SK-N-SH treated with all-trans-retinoic acid at 6 μM for 48 hours (cell line): ENCODE results near the gene QRICH1.

Source experiments
- ATAC-seq: fragments of 200-7000 bp; cut with Tn5 transposase; 3 replicates; pipeline ENCODE4 v1.9.1; 2020; ENCODE audit warnings: mild to moderate bottlenecking, moderate library complexity
- ARNTL ChIP-seq: fragments of 450-650 bp; formaldehyde crosslinking; IDR thresholded peaks from 2 replicates; pipeline ENCODE4 v1.5.0; 2020; ENCODE audit warnings: low read depth, mild to moderate bottlenecking, moderate library complexity, borderline replicate concordance
- BACH2 ChIP-seq: fragments of 250-450 bp; sonication (Bioruptor Pico); IDR thresholded peaks from 2 replicates; pipeline ENCODE4 v1.9.0; 2021; ENCODE audit warnings: mild to moderate bottlenecking, borderline replicate concordance
- CSDC2 ChIP-seq: fragments of 250-450 bp; sonication (Bioruptor Pico); IDR thresholded peaks from 2 replicates; pipeline ENCODE4 v1.5.0; 2020; ENCODE audit warnings: mild to moderate bottlenecking, moderate library complexity
- CSRNP3 ChIP-seq: fragments of 250-450 bp; sonication (Bioruptor Pico); IDR thresholded peaks from 2 replicates; pipeline ENCODE4 v1.5.1; 2021; ENCODE audit warnings: mild to moderate bottlenecking, moderate library complexity
- GLIS3 ChIP-seq: fragments of 250-450 bp; sonication (Bioruptor Pico); IDR thresholded peaks from 2 replicates; pipeline ENCODE4 v1.5.0; 2020; ENCODE audit warnings: mild to moderate bottlenecking, moderate library complexity
- ISL1 ChIP-seq: fragments of 250-450 bp; sonication (Bioruptor Pico); IDR thresholded peaks from 2 replicates; pipeline ENCODE4 v2.1.2; 2022; ENCODE audit warnings: mild to moderate bottlenecking, moderate library complexity
- OSR1 ChIP-seq: fragments of 250-450 bp; sonication (Bioruptor Pico); IDR thresholded peaks from 2 replicates; pipeline ENCODE4 v1.8.0; 2022; ENCODE audit warnings: moderate library complexity, mild to moderate bottlenecking, inconsistent platforms
- PATZ1 ChIP-seq: fragments of 250-450 bp; sonication (Bioruptor Pico); IDR thresholded peaks from 2 replicates; pipeline ENCODE4 v1.8.0; 2020; ENCODE audit warnings: mild to moderate bottlenecking, moderate library complexity, borderline replicate concordance
- POU6F1 ChIP-seq: fragments of 250-450 bp; sonication (Bioruptor Pico); IDR thresholded peaks from 2 replicates; pipeline ENCODE4 v1.8.0; 2021; ENCODE audit warnings: low read depth, mild to moderate bottlenecking, moderate library complexity, borderline replicate concordance
- PPARA ChIP-seq: fragments of 250-450 bp; sonication (Bioruptor Pico); IDR thresholded peaks from 2 replicates; pipeline ENCODE4 v1.5.0; 2020; ENCODE audit warnings: mild to moderate bottlenecking, borderline replicate concordance
- RARB ChIP-seq: fragments of 250-450 bp; sonication (Bioruptor Pico); IDR thresholded peaks from 2 replicates; pipeline ENCODE4 v1.8.0; 2021; ENCODE audit warnings: mild to moderate bottlenecking, moderate library complexity
- SNAI2 ChIP-seq: fragments of 250-450 bp; sonication (Bioruptor Pico); IDR thresholded peaks from 2 replicates; pipeline ENCODE4 v1.5.0; 2020; ENCODE audit warnings: mild to moderate bottlenecking, moderate library complexity
- TCF4 ChIP-seq: fragments of 250-450 bp; sonication (Bioruptor Pico); IDR thresholded peaks from 2 replicates; pipeline ENCODE4 v1.8.0; 2021; ENCODE audit warnings: mild to moderate bottlenecking, moderate library complexity, borderline replicate concordance
- TSHZ2 ChIP-seq: fragments of 250-450 bp; sonication (Bioruptor Pico); IDR thresholded peaks from 2 replicates; pipeline ENCODE4 v1.5.0; 2020; ENCODE audit warnings: mild to moderate bottlenecking, moderate library complexity
- ZC3H10 ChIP-seq: fragments of 250-450 bp; sonication (Bioruptor Pico); IDR thresholded peaks from 2 replicates; pipeline ENCODE4 v1.5.1; 2021; ENCODE audit warnings: mild to moderate bottlenecking, moderate library complexity
- ZFP3 ChIP-seq: fragments of 250-450 bp; sonication (Bioruptor Pico); IDR thresholded peaks from 2 replicates; pipeline ENCODE4 v1.5.0; 2020; ENCODE audit warnings: mild to moderate bottlenecking, moderate library complexity
- ZFP30 ChIP-seq: fragments of 450-650 bp; formaldehyde crosslinking; IDR thresholded peaks from 2 replicates; pipeline ENCODE4 v1.5.0; 2022; ENCODE audit warnings: mild to moderate bottlenecking, moderate library complexity
- ZNF565 ChIP-seq: fragments of 450-650 bp; formaldehyde crosslinking; conservative IDR thresholded peaks from 2 replicates; pipeline ENCODE4 v1.5.0; 2020; ENCODE audit warnings: low read depth, mild to moderate bottlenecking, moderate library complexity
- ZNF70 ChIP-seq: fragments of 450-650 bp; formaldehyde crosslinking; IDR thresholded peaks from 2 replicates; pipeline ENCODE4 v1.5.0; 2020; ENCODE audit warnings: mild to moderate bottlenecking, moderate library complexity
- ZNF8 ChIP-seq: fragments of 450-650 bp; formaldehyde crosslinking; IDR thresholded peaks from 2 replicates; pipeline ENCODE4 v1.5.0; 2020; ENCODE audit warnings: mild to moderate bottlenecking, moderate library complexity
- TF ChIP-seq, protein P1 (sequence below): fragments of 250-450 bp; sonication (Bioruptor Pico); IDR thresholded peaks from 2 replicates; pipeline ENCODE4 v1.5.1; 2020; ENCODE audit warnings: low read depth, mild to moderate bottlenecking, moderate library complexity

QRICH1 gene

DNA sequence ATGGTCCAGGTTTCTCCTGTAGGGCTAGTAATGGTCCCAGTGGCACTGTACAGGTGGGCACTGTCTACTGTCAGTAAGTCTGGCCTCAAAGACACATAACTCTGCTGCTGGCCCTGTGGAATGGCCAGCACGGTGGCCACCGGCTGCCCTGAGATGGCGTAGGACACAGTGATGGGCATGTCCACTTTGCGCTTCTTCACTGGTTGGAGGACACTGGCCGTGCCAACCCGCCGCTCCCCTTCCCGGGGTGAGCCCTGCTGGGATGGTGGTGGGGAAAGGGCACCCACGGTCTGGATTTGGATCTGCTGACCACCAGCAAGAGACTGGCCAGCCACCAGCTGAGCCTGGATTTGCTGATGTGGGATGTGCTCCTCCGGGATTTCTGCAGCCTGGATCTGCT is 36.6 kb downstream of the QRICH1 start:
- ATAC-seq, result no peak; the same call in 2 of the 3 replicates
- TF ChIP-seq BACH2 (CRISPR knock-in tag), result no peak
- TF ChIP-seq POU6F1 (CRISPR knock-in tag), result no peak
- TF ChIP-seq GLIS3 (CRISPR knock-in tag), result no peak
- TF ChIP-seq TCF4 (CRISPR knock-in tag), result no peak
- TF ChIP-seq ZNF8, result no peak
- no peak for TF ChIP-seq OSR1 (CRISPR knock-in tag)
- TF ChIP-seq ZC3H10 (CRISPR knock-in tag), result no peak
- TF ChIP-seq CSRNP3, result no peak
- no peak for TF ChIP-seq PPARA
- TF ChIP-seq, protein P1, sequence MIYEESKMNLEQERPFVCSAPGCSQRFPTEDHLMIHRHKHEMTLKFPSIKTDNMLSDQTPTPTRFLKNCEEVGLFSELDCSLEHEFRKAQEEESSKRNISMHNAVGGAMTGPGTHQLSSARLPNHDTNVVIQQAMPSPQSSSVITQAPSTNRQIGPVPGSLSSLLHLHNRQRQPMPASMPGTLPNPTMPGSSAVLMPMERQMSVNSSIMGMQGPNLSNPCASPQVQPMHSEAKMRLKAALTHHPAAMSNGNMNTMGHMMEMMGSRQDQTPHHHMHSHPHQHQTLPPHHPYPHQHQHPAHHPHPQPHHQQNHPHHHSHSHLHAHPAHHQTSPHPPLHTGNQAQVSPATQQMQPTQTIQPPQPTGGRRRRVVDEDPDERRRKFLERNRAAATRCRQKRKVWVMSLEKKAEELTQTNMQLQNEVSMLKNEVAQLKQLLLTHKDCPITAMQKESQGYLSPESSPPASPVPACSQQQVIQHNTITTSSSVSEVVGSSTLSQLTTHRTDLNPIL (CRISPR knock-in tag), result no peak
- no peak for TF ChIP-seq PATZ1 (CRISPR knock-in tag)
- TF ChIP-seq TSHZ2 (CRISPR knock-in tag), result no peak
- no peak for TF ChIP-seq RARB (CRISPR knock-in tag)
- no peak for TF ChIP-seq ZFP3 (CRISPR knock-in tag)
- TF ChIP-seq ZNF70 (CRISPR knock-in tag), result no peak
- TF ChIP-seq SNAI2, result no peak
- TF ChIP-seq ARNTL (CRISPR knock-in tag), result no peak
- no peak for TF ChIP-seq CSDC2 (CRISPR knock-in tag)
- no peak for TF ChIP-seq ZFP30 (CRISPR knock-in tag)

- TF ChIP-seq ZNF565 (CRISPR knock-in tag) (no peak), ZC3H10 (CRISPR knock-in tag) (no peak), GLIS3 (CRISPR knock-in tag) (no peak), PPARA (no peak), ISL1 (CRISPR knock-in tag) (no peak)
- ATAC-seq, result no peak
These were observed 39.5 kb downstream of the QRICH1 start for GRCh38 chr3:49054344-49054862.

DNA sequence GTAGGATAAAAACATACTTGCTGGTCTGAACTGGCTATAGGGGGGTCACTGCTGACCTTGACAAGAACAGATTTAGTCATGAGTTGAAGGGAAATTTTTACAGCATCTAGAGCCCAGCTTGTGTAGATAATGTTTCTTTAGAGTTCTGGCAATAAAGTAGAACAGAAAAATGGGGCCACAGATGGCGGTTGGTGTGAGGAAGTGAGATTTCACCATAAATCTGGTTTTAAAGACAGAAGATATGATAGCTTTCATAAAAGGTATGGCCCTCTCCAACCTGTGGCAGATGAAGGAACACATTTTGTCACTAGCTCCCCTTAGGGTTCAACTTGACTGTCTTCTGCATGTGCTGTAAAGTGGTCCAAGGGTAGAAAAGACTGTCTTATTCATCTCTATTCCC is 40.3 kb downstream of the QRICH1 start:
- ATAC-seq, result no peak
- TF ChIP-seq ZC3H10 (CRISPR knock-in tag) (no peak), CSDC2 (CRISPR knock-in tag) (no peak), ZNF8 (no peak), PATZ1 (CRISPR knock-in tag) (no peak), GLIS3 (CRISPR knock-in tag) (no peak), TSHZ2 (CRISPR knock-in tag) (no peak), POU6F1 (CRISPR knock-in tag) (no peak), ZFP3 (CRISPR knock-in tag) (no peak)
